AG08396 (cell line): Measurements from ENCODE around the gene SIK3.

ENCODE experiments used
- DNase-seq: peaks from one replicate; pipeline ENCODE4 v3.0.0; 2012; ENCODE audit warnings: low spot score, mixed read lengths

The SIK3 gene

GRCh38 chr11:117110294-117110950, 12.2 kb upstream of the SIK3 start:
- no peak for DNase-seq

- DNase-seq, result peak; percentile 56
Observed at GRCh38 chr11:117107701-117108590, 9.7 kb upstream of the SIK3 start.

- DNase-seq, result no peak
Observed at GRCh38 chr11:117100556-117100955, 2.3 kb upstream of the SIK3 start.

- no peak for DNase-seq
Observed at GRCh38 chr11:117099696-117100095, 1.5 kb upstream of the SIK3 start.

GRCh38 chr11:117097389-117098268, 599 bp downstream of the SIK3 start:
- DNase-seq, result peak; percentile 43

- no peak for DNase-seq
Observed at GRCh38 chr11:117097014-117097388, 1.2 kb downstream of the SIK3 start.

- peak; percentile 31 for DNase-seq
Observed at GRCh38 chr11:117096201-117096991, 1.8 kb downstream of the SIK3 start.

- no peak for DNase-seq
Observed at GRCh38 chr11:117095284-117096161, 2.7 kb downstream of the SIK3 start.

GRCh38 chr11:117094776-117095175, 3.5 kb downstream of the SIK3 start:
- peak; percentile 52 for DNase-seq

GRCh38 chr11:117092951-117093590, 5.2 kb downstream of the SIK3 start:
- DNase-seq, result no peak

GRCh38 chr11:117091753-117092477, 6.3 kb downstream of the SIK3 start:
- no peak for DNase-seq

GRCh38 chr11:117090111-117090706, 8.0 kb downstream of the SIK3 start:
- DNase-seq, result no peak

- no peak for DNase-seq
Observed at GRCh38 chr11:117089685-117090084, 8.5 kb downstream of the SIK3 start.

- DNase-seq, result no peak
Observed at GRCh38 chr11:117087446-117087845, 10.8 kb downstream of the SIK3 start.

- DNase-seq, result no peak
Observed at GRCh38 chr11:117084992-117085391, 13.2 kb downstream of the SIK3 start.

GRCh38 chr11:117083011-117083935, 15.0 kb downstream of the SIK3 start:
- no peak for DNase-seq

- DNase-seq, result no peak
Observed at GRCh38 chr11:117081908-117082307, 16.3 kb downstream of the SIK3 start.

GRCh38 chr11:117080370-117080769, 17.9 kb downstream of the SIK3 start:
- DNase-seq, result no peak
